ENCODE measurements around the gene TEX12.

Gene TEX12

DNA sequence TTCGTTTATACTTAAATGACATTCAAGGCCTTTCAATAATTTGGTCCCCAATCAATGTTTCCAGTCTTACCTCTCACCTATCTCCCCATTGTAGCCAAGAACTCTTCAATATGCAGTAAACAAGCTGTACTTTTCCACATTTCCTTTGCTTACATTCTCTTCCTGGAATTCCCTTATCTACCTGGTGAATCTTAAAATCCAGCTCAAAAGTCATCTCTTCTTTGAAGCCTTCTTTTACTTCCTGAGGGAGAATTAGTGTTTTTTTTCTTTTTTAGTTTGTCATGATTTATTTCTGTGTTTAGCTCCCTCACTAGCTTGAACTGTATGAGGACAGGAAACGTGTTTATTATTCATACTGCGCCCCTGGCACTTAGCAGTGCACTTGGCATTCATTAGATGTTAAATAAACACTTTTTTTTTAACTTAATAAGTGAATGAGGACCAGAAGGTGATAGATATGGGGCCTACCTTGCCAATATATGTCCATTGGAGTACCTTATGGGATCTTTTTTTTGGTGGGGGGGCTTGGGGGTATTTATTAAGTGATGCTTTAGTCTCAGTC, 54.2 kb downstream of the TEX12 start:
- H3K79me2 ChIP-seq (ENCODE audit: insufficient read depth, low read length) = no peaks in the 10 kb centered on the region
- H3K4me3 ChIP-seq (ENCODE audit: low read depth, low read length, poor library complexity, severe bottlenecking) = no peak overlapping the region
- no peak overlapping the region for H3K4me2 ChIP-seq (ENCODE audit: low read length)
- H3K9me3 ChIP-seq (ENCODE audit: low read length) = no peaks in the 10 kb centered on the region
- H3K4me1 ChIP-seq (ENCODE audit: insufficient read depth, low read length, severe bottlenecking) = no peaks in the 10 kb centered on the region
- H3K27ac ChIP-seq (ENCODE audit: low read depth, low read length, poor library complexity, severe bottlenecking) = no peak overlapping the region
- H3K36me3 ChIP-seq (ENCODE audit: insufficient read depth, low read length) = no peaks in the 10 kb centered on the region
- no peak overlapping the region for H3K9ac ChIP-seq (ENCODE audit: low read length)
- no peak overlapping the region for H2AFZ ChIP-seq (ENCODE audit: low read length)
- no peaks in the 10 kb centered on the region for H3F3A ChIP-seq (ENCODE audit: insufficient read depth, low read length)
- H3K27me3 ChIP-seq (ENCODE audit: insufficient read depth, low read length) = no peaks in the 10 kb centered on the region
- TF ChIP-seq EZH2 (IDR thresholded peaks at IDR 0.05; ENCODE audit: borderline replicate concordance, low read length) = no peak
- TF ChIP-seq, protein P1, sequence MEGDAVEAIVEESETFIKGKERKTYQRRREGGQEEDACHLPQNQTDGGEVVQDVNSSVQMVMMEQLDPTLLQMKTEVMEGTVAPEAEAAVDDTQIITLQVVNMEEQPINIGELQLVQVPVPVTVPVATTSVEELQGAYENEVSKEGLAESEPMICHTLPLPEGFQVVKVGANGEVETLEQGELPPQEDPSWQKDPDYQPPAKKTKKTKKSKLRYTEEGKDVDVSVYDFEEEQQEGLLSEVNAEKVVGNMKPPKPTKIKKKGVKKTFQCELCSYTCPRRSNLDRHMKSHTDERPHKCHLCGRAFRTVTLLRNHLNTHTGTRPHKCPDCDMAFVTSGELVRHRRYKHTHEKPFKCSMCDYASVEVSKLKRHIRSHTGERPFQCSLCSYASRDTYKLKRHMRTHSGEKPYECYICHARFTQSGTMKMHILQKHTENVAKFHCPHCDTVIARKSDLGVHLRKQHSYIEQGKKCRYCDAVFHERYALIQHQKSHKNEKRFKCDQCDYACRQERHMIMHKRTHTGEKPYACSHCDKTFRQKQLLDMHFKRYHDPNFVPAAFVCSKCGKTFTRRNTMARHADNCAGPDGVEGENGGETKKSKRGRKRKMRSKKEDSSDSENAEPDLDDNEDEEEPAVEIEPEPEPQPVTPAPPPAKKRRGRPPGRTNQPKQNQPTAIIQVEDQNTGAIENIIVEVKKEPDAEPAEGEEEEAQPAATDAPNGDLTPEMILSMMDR (IDR thresholded peaks at IDR 0.05; ENCODE audit: low read length) = no peak
- H4K20me1 ChIP-seq (ENCODE audit: insufficient read depth, low read length) = no peaks in the 10 kb centered on the region
- no peaks in the 10 kb centered on the region for H3K9me2 ChIP-seq (ENCODE audit: low read depth, low read length)

Measured in OCI-LY1 (cell line).